ENCODE data around the gene FBN1.

Gene FBN1

GRCh38 chr15:48466079-48466478 is 179.4 kb downstream of the FBN1 start:
- intact Hi-C loops (cut with DNase I) = no loop called here
- no peak for DNase-seq

DNA sequence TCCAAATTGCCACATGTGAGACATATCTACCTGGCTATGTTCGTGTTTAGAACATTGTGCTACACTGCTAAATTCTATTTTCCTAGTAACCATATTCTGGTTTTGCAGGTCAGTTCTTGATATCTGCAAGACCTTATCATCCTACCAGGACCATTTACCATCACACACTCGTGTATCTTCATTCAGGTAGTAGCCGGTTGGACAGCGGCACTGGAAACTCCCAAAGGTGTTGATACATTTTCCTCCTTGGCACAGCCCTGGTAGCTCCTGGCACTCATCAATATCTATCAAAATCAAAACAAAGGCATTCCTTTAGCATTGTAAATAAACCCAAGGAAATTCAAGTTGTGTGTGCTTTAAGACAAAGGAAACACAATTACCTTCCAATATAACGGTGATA is 180.1 kb downstream of the FBN1 start:
- intact Hi-C loops (cut with DNase I) = no loop called here
- no peak for DNase-seq

GRCh38 chr15:48463366-48463880 is 182.1 kb downstream of the FBN1 start:
- DNase-seq = no peak
- intact Hi-C loops (cut with DNase I) = no loop called here

DNA sequence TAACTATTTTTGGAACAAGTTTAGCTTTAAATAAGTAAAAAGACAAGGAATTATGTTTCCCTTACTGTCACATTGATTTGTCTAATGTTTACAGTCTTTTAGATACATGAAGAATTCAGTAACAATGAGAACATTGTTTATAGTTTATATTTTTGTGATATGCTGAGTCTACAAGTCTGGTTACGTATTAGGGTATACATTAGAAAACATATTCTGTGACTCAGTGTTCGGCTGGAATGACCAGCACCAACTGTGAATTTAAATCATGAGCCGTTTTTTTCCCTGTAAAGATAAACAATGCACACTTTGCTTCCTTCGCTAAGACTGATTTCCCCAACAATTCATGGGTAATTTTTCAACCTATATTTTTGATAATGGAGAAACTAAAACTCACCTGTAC is 182.8 kb downstream of the FBN1 start:
- intact Hi-C loops (cut with DNase I) = no loop called here
- no peak for DNase-seq

GRCh38 chr15:48459571-48460442 is 185.7 kb downstream of the FBN1 start:
- no peak for DNase-seq
- intact Hi-C loops (cut with DNase I) = no loop called here

DNA sequence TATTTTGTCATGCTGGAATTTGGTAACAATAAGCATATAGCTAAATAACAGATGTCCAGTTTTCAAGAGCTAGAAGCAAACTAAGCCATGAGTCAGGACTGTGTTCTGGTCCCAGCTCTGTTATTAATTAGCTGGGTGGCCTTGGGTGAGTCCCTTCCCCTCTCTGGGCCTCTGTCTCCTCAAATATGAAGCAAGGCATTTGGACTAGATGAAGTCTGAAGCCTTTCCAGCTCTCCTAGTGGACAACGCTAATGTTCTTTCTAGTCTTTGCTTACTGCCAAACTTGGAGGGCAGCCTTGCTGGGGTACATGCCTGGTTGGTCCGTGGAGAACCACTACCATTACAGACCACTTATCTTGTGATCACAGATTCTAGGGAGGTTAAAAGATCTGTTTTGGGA is 186.6 kb downstream of the FBN1 start:
- DNase-seq = no peak

GRCh38 chr15:48456134-48456533 is 189.4 kb downstream of the FBN1 start:
- intact Hi-C loops (cut with DNase I) = no loop called here
- DNase-seq = no peak

More for the DNA sequence above, 186.6 kb downstream of the FBN1 start:
- intact Hi-C loops (cut with DNase I) = no loop called here

DNA sequence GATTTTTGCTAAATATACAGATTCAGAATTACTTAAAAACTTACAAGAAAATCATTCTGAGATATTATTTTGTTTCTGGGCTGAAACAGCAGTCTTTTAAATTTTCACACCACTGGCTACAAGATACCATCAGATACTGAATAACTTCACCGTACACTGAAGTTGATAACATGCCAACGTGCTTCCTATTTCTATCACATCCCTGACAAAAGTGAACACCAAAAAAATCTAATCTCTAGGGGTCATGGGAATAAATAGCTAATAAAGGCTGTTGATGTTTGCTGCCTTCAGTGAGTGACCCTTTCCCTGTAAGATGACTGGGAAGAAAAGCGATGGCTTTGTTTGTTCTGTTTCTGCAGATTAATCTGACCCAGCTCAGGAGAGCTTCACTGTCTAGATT is 193.8 kb downstream of the FBN1 start:
- DNase-seq = no peak
- intact Hi-C loops (cut with DNase I) = no loop called here

GRCh38 chr15:48451241-48451640 is 194.3 kb downstream of the FBN1 start:
- DNase-seq = no peak
- intact Hi-C loops (cut with DNase I) = no loop called here

GRCh38 chr15:48449734-48450133 is 195.8 kb downstream of the FBN1 start:
- intact Hi-C loops (cut with DNase I) = no loop called here

GRCh38 chr15:48447657-48448056 is 197.9 kb downstream of the FBN1 start:
- DNase-seq = no peak
- intact Hi-C loops (cut with DNase I) = no loop called here

More at GRCh38 chr15:48449734-48450133, 195.8 kb downstream of the FBN1 start:
- DNase-seq = no peak

GRCh38 chr15:48447058-48447457 is 198.5 kb downstream of the FBN1 start:
- no peak for DNase-seq
- intact Hi-C loops (cut with DNase I) = no loop called here

GRCh38 chr15:48442011-48442410 is 203.5 kb downstream of the FBN1 start:
- no peak for DNase-seq
- intact Hi-C loops (cut with DNase I) = no loop called here

DNA sequence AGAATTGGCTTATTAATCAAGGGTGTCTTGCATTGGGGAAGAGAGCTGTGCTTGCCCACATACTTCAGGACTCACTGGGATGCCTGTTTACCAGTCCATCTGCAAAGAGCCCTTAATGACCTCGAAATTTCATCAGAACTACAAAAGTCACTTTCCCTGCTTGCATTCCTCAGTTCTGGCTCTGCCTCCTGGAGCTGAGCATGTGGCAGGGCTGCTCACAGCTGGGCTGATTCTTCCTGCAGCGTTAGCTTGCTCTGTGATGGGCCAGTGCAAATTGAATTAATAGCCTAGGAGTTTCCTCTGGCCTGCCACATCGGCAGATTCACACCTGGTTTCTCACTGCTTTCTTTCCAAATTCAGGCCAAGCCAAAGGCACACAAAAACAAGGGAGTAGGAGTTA is 205.4 kb downstream of the FBN1 start:
- DNase-seq = no peak

GRCh38 chr15:48437178-48437577 is 208.3 kb downstream of the FBN1 start:
- DNase-seq = no peak
- intact Hi-C loops (cut with DNase I) = no loop called here

More for the DNA sequence above, 205.4 kb downstream of the FBN1 start:
- intact Hi-C loops (cut with DNase I) = no loop called here

GRCh38 chr15:48435321-48435720 is 210.2 kb downstream of the FBN1 start:
- intact Hi-C loops (cut with DNase I) = no loop called here
- no peak for DNase-seq

DNA sequence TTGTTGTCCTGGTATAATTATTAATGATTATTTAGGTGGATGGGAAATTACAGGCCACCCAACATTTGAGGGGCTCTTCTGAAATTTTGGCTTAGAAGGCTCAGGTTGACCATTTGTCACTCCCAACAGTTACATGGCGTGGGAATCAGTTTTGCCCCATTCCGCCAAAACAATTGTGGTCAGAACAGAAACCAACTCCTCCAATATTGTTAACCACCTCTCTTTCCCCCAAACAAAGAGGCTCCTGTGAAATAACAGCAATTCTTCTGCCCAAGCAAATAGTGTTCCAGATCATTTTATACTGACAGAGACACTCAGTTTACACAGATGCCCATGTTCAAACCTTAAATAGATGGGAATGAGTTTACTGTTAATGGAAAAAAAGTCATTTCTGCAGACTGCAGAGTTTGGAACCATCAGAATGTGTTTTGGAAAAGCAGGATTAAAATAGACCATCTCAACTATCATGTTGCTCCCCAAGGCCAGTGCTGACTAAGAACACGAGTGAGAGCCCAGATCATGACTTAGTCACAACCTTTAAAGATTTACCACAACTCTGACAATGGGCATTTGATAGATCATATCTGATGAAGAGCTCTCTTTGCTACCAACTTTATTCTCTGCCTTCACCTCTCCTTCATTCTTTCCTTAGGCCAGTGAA is 212.2 kb downstream of the FBN1 start:
- intact Hi-C loops (cut with DNase I) = no loop called here

DNA sequence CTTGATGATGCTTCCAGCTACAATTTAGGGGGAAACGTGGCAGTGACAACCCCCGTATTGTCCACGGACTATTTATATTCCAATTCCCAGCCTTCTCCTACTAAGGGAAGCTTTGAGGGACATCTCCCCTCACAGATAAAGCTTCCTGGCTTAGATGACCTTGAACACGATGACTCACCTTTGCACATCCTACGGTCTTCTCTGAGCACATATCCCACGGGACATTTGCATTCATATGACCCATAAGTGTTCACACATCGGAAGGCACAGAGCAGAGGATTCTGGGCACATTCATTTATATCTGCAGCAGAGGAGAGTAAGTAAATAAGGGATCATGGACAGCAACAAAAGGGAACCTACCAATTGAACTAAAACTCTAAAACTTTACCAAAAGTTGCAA is 212.8 kb downstream of the FBN1 start:
- no peak for DNase-seq
- intact Hi-C loops (cut with DNase I) = no loop called here

More for the DNA sequence above, 212.2 kb downstream of the FBN1 start:
- no peak for DNase-seq

- no peak for DNase-seq
- intact Hi-C loops (cut with DNase I) = no loop called here
Measured at GRCh38 chr15:48427960-48428547, 217.5 kb downstream of the FBN1 start.

GRCh38 chr15:48427479-48427878 is 218.0 kb downstream of the FBN1 start:
- intact Hi-C loops (cut with DNase I) = no loop called here
- DNase-seq = no peak
